Head of caudate nucleus (tissue), 42 donors: ENCODE results near the gene STAT5A.
"Not testable (repeated sequence)": the region's sequence is repeated elsewhere in the genome, so short reads cannot be mapped to it uniquely, and the experiment has no call there.

Experiments used
- DNase-seq, 42 donors: peaks; one replicate each; pipeline versions ENCODE4 v3.0.0 to v3.0.0-alpha.2; 2020 to 2021; ENCODE audit warnings: mixed read lengths in 7 of 42
- intact Hi-C: fragments of 100-400 bp; cut with DNase I; formaldehyde crosslinking; loops from one replicate; pipeline ENCODE4 v1.15.0; 2022

STAT5A gene

GRCh38 chr17:42313773-42314566, 25.7 kb downstream of the STAT5A start:
- intact Hi-C loops = loop anchor here (10.0 kb wide), 1 partner anchor 201 kb away; no protein-coding TSS in a partner anchor
- DNase-seq = no peak

- intact Hi-C loops = loop anchor here (10.0 kb wide), 1 partner anchor 199 kb away; no protein-coding TSS in a partner anchor
- DNase-seq = no peak
Measured at GRCh38 chr17:42315402-42316156, 27.3 kb downstream of the STAT5A start.

GRCh38 chr17:42316755-42317154, 28.5 kb downstream of the STAT5A start:
- intact Hi-C loops = loop anchor here (10.0 kb wide), 1 partner anchor 198 kb away; no protein-coding TSS in a partner anchor

GRCh38 chr17:42317266-42317845, 29.1 kb downstream of the STAT5A start:
- intact Hi-C loops = loop anchor here (10.0 kb wide), 1 partner anchor 197 kb away; no protein-coding TSS in a partner anchor
- DNase-seq = no peak

More at GRCh38 chr17:42316755-42317154, 28.5 kb downstream of the STAT5A start:
- no peak for DNase-seq

- intact Hi-C loops = loop anchor here (10.0 kb wide), 1 partner anchor 197 kb away; no protein-coding TSS in a partner anchor
- not testable (repeated sequence) for DNase-seq
Measured at GRCh38 chr17:42317967-42318366, 29.7 kb downstream of the STAT5A start.

- intact Hi-C loops = no loop called here
- DNase-seq = no peak
Measured at GRCh38 chr17:42321555-42321954, 33.3 kb downstream of the STAT5A start.

- DNase-seq = peak; percentile 88 to 99 (median 95)
- intact Hi-C loops = loop anchor here (1.0 kb wide), 1 partner anchor 84 kb away; no protein-coding TSS in a partner anchor
Measured at GRCh38 chr17:42322382-42323267, 34.3 kb downstream of the STAT5A start.

GRCh38 chr17:42323268-42323773, 35.0 kb downstream of the STAT5A start:
- intact Hi-C loops = no loop called here
- DNase-seq = no peak

- DNase-seq = peak in 1 of 42 donors; percentile 54
- intact Hi-C loops = loop anchor here (5.0 kb wide), 1 partner anchor 62 kb away; the partner anchor contains the start of gene STAT3
Measured at GRCh38 chr17:42325026-42325425, 36.7 kb downstream of the STAT5A start.

GRCh38 chr17:42329025-42329976, 41.0 kb downstream of the STAT5A start:
- peak in 3 of 42 donors; percentile 22 to 52 (median 47) for DNase-seq
- intact Hi-C loops = loop anchor here (5.0 kb wide), 1 partner anchor 58 kb away; the partner anchor contains the start of gene STAT3

GRCh38 chr17:42333053-42333452, 44.8 kb downstream of the STAT5A start:
- intact Hi-C loops = no loop called here

GRCh38 chr17:42334677-42335076, 46.4 kb downstream of the STAT5A start:
- intact Hi-C loops = no loop called here
- DNase-seq = no peak

More at GRCh38 chr17:42333053-42333452, 44.8 kb downstream of the STAT5A start:
- DNase-seq = no peak

GRCh38 chr17:42337442-42337841, 49.1 kb downstream of the STAT5A start:
- intact Hi-C loops = no loop called here
- no peak for DNase-seq

- intact Hi-C loops = no loop called here
- DNase-seq = no peak
Measured at GRCh38 chr17:42338427-42338985, 50.2 kb downstream of the STAT5A start.

- no peak for DNase-seq
- intact Hi-C loops = no loop called here
Measured at GRCh38 chr17:42339221-42339620, 50.9 kb downstream of the STAT5A start.

GRCh38 chr17:42340691-42341127, 52.4 kb downstream of the STAT5A start:
- no peak for DNase-seq
- intact Hi-C loops = no loop called here

GRCh38 chr17:42341568-42341967, 53.3 kb downstream of the STAT5A start:
- intact Hi-C loops = no loop called here
- no peak for DNase-seq
